Activated naive CD8-positive, alpha-beta T cell treated with anti-CD3 and anti-CD28 coated beads, Interleukin-2, amount 10 ng/mL, durations not matched to agents 7 days and 5 days (primary cell): ENCODE results near the gene CDK2AP2. TPM values are rescaled to one million over a fixed set of nuclear protein-coding genes. Genes with fewer than 3 reads are reported as not detected.
"Not testable (repeated sequence)": the region's sequence is repeated elsewhere in the genome, so short reads cannot be mapped to it uniquely, and the experiment has no call there.

Experiments
- ATAC-seq: fragments of 150-1000 bp; cut with Tn5 transposase; one replicate; pipeline ENCODE4 v1.10.0; 2021; ENCODE audit warnings: low read depth, moderate library complexity
- POLR2A ChIA-PET: fragments of 350-600 bp; sonication (Branson Sonifier 250); formaldehyde crosslinking; loops from one replicate; lab custom pipeline; 2021; ENCODE audit warnings: antibody characterized with exemption; lab: Charles Lee
- DNase-seq: peaks from one replicate; pipeline ENCODE4 v3.0.0; 2021
- H3K27ac Mint-ChIP-seq: one replicate; pipeline ENCODE4 v1.8.0; 2022; ENCODE audit warnings: mild to moderate bottlenecking, mixed read lengths
- H3K27me3 Mint-ChIP-seq: one replicate; pipeline ENCODE4 v1.8.0; 2022; ENCODE audit warnings: mild to moderate bottlenecking, moderate library complexity, mixed read lengths
- H3K36me3 Mint-ChIP-seq: one replicate; pipeline ENCODE4 v1.8.0; 2021; ENCODE audit warnings: mild to moderate bottlenecking, mixed read lengths
- H3K4me1 Mint-ChIP-seq: one replicate; pipeline ENCODE4 v1.8.0; 2021; ENCODE audit warnings: mixed read lengths
- H3K4me3 Mint-ChIP-seq: one replicate; pipeline ENCODE4 v1.8.0; 2022; ENCODE audit warnings: mild to moderate bottlenecking, moderate library complexity, mixed read lengths
- H3K9me3 Mint-ChIP-seq: one replicate; pipeline ENCODE4 v1.8.0; 2021; ENCODE audit warnings: mixed read lengths
- total RNA-seq, 2 experiments: library from RNA; stranded (reverse); gene quantifications; one replicate each; pipeline ENCODE4 v1.2.3, GENCODE V29; 2021

Gene CDK2AP2
- total RNA-seq, 2 experiments from 2014 or later = 94.6 to 101 TPM

DNA sequence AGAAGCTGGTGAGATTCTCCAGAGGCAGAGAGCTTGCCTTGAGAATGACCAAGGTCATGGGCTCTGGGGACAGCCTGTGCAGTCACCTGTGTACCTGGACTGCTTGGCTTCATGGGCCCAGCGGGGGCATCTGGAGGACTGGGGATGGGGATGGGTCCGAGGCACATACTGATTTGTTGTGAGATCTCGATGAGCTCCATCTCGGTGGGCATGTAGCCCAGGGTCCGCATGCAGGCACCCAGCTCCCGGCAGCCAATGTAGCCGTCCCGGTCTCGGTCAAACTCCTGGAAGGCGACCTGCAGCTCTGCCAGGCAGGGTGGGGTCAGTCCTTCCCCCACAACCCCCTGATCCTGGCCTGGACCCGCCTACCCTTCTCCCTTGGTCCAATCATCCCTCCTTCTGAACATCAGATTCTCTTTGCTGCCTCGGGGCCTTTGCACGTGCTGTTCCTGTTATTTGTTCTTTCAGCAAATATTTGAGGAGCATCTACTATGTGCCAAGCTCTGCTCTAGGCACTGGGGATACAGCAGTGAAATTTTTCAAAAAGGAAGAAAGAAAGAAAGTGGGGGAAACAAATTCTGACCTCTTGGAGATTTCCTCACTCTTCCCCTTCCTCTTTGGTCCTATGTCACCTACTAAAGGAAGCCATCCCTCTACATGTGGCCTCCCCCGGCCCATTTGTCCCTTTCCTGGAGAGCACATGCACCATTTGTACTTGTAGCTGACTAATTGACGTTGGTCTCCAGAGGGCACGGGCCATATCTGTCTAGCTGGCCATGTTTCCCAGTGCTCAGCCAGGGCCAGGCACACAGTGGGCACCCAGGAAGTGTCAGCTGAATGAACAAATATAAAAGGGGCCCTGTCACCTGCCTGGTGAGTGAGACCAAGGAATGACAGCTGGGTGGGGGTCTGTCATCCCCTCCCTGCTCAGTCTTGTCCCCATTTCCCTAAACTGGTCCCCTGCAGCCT lies 13.2 kb upstream of the CDK2AP2 start:
- no peak overlapping the region for H3K4me3 Mint-ChIP-seq
- H3K27me3 Mint-ChIP-seq = no peaks in the 10 kb centered on the region
- ATAC-seq (no peak), DNase-seq (no peak)
- no peaks in the 10 kb centered on the region for H3K9me3 Mint-ChIP-seq
- no peak overlapping the region for H3K27ac Mint-ChIP-seq
- no peaks in the 10 kb centered on the region for H3K4me1 Mint-ChIP-seq
- POLR2A ChIA-PET = no interaction called here
- H3K36me3 Mint-ChIP-seq = no peaks in the 10 kb centered on the region

DNA sequence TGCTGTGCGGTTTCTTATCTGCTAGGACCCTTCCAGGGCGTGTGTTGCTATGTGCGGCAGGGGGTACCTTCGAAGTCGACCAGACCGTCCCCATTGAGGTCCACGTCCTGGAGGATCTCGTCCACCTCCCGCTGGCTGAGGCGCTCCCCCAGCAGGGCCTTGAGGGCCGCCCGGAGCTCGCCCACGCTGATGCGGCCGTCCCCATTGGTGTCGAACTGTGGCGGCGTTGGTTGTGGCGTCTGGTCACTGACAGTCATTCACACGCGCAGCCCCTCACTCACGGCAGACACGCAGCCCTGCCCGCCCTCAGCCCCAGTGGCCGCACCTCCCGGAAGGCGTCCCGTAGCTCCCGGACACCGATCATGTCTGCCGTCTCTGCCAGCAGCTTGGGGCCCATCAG lies 11.8 kb upstream of the CDK2AP2 start:
- H3K36me3 Mint-ChIP-seq = no peaks in the 10 kb centered on the region
- no peak for ATAC-seq
- H3K9me3 Mint-ChIP-seq = no peaks in the 10 kb centered on the region
- H3K4me3 Mint-ChIP-seq = no peak overlapping the region
- H3K27me3 Mint-ChIP-seq = peaks cover 9% of the 10 kb centered on the region
- no peaks in the 10 kb centered on the region for H3K4me1 Mint-ChIP-seq
- POLR2A ChIA-PET = no interaction called here
- no peak overlapping the region for H3K27ac Mint-ChIP-seq
- no peak for DNase-seq

DNA sequence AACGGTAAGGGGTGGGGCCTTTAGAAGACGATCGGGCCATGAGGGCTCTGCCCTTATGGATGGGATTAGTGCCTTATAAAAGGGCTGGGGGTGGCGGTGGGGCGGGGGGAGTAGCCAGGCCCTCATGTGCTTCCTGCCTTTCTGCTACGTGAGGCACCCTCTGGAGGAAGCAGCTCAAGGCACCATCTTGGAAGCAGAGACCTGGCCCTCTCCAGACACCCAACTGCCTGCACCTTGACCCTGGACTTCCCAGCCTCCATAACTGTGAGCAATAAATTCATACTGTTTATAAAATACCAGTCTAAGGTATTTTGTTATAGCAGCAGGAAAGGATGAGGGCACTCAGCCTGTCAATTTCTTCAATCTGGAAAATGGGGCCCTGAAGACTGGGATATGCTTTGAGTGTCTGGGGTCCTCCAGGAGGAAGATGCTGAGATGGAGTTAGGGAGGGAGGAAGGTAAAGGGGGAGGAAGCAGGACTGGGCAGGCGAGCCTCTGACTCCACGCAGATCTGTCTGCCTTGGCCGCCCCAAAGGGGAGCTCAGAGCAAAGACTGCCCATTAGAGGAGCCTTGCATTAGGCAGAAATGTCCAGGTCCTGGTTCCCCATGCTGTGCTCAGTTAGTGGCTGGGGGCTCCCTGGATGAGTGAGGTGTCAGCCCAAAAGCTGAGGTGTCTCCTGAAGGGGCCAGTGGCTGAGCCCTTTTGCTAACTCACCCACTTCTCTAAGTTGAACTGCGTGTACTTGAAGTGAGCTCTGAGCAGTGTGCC lies 10.0 kb upstream of the CDK2AP2 start:
- DNase-seq = no peak
- POLR2A ChIA-PET = no interaction called here
- Mint-ChIP-seq H3K4me3 (no peak overlapping the region), H3K9me3 (no peaks in the 10 kb centered on the region), H3K27ac (no peak overlapping the region), H3K27me3 (peaks cover 17% of the 10 kb centered on the region), H3K4me1 (no peaks in the 10 kb centered on the region), H3K36me3 (no peaks in the 10 kb centered on the region)
- no peak for ATAC-seq

DNA sequence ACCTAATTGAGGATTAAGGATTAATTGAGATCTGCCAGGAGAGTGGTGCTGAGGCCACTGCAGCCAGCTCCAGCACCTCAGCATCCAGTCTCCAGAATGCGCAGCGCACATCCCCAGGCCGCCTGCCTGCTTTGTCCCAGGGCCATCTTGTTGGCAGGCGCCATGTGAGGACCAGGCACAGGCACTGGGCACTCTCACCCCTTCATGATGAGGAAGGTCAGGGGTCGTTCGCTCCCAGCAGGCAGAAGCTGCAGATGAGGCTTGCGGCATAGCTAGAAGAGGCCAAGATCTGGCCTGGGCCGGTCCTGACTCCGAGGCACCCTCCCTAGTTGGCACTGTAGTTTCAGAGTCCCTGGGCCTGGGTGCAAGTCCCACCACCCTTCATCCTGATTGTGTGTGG lies 8.8 kb upstream of the CDK2AP2 start:
- H3K27me3 Mint-ChIP-seq = peaks cover 17% of the 10 kb centered on the region
- no peak for DNase-seq
- no peaks in the 10 kb centered on the region for H3K4me1 Mint-ChIP-seq
- POLR2A ChIA-PET = no interaction called here
- no peaks in the 10 kb centered on the region for H3K9me3 Mint-ChIP-seq
- ATAC-seq = no peak
- no peaks in the 10 kb centered on the region for H3K36me3 Mint-ChIP-seq
- H3K27ac Mint-ChIP-seq = no peak overlapping the region
- no peak overlapping the region for H3K4me3 Mint-ChIP-seq

DNA sequence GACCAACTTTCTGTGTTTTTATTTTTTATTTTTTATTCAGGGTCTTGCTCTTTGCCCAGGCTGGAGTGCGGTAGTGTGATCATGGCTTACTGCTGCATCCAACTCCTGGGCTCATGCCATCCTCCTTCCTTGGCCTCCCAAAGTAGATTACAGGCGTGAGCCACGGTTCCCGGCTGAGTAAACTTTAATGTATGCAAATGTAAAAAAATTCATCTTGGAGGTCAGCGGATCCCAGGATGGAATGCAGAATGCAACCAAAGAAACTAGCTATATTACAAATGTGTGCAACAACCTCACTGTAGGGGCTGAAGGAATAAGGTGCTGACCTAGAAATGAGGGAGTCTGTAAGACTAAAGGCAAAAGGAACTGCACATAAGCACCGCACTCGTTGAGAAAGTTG lies 6.2 kb upstream of the CDK2AP2 start:
- peaks cover 5% of the 10 kb centered on the region for H3K4me1 Mint-ChIP-seq
- H3K4me3 Mint-ChIP-seq = no peak overlapping the region
- no peak for ATAC-seq
- POLR2A ChIA-PET = no interaction called here
- peaks cover 31% of the 10 kb centered on the region for H3K27me3 Mint-ChIP-seq
- no peak overlapping the region for H3K27ac Mint-ChIP-seq
- no peaks in the 10 kb centered on the region for H3K36me3 Mint-ChIP-seq
- DNase-seq = no peak
- no peaks in the 10 kb centered on the region for H3K9me3 Mint-ChIP-seq

DNA sequence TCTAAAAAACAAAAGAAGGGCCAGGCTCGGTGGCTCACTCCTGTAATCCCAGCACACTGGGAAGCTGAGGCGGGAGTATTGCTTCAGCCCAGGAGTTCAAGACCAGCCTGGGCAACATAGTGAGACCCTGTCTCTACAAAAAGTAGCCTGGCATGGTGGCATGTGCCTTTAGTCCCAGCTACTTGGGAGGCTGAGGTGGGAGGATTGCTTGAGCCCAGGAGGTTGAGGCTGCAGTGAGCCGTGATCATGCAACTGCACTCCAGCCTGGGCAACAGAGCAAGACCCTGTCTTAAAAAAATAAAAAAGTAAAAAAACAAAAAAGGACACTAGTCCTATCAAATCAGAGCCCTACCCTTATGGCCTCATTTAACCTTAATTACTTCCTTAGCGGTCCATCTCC lies 3.6 kb upstream of the CDK2AP2 start:
- H3K36me3 Mint-ChIP-seq, H3K27ac Mint-ChIP-seq, ATAC-seq: not testable (repeated sequence)

DNA sequence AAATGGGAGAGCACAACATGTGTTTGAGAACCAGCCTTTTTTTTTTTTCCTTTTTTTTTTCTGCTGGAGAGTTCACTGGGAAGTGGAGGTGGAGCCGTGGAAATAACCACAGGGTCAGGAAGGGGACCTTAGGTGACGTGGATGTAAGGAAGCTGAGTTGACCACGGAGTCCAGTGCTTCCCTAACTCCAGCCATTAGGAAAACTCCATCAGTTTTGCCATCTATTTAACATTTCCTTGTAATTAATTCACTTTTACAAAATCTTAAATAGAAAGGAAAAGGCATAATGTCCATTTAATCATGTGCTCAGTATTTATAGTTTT lies 2.0 kb upstream of the CDK2AP2 start:
- DNase-seq (no peak), ATAC-seq (no peak)
- no peak overlapping the region for H3K27ac Mint-ChIP-seq
- no peak overlapping the region for H3K4me3 Mint-ChIP-seq
- H3K27me3 Mint-ChIP-seq = peaks cover 23% of the 10 kb centered on the region
- H3K9me3 Mint-ChIP-seq = no peaks in the 10 kb centered on the region
- peaks cover 23% of the 10 kb centered on the region for H3K4me1 Mint-ChIP-seq
- peaks cover 5% of the 10 kb centered on the region for H3K36me3 Mint-ChIP-seq
- POLR2A ChIA-PET = no interaction called here

More for the DNA sequence above, 3.6 kb upstream of the CDK2AP2 start:
- Mint-ChIP-seq H3K27me3 (peaks cover 31% of the 10 kb centered on the region), H3K4me1 (peaks cover 15% of the 10 kb centered on the region)
- H3K4me3 Mint-ChIP-seq, POLR2A ChIA-PET, H3K9me3 Mint-ChIP-seq, DNase-seq: not testable (repeated sequence)

DNA sequence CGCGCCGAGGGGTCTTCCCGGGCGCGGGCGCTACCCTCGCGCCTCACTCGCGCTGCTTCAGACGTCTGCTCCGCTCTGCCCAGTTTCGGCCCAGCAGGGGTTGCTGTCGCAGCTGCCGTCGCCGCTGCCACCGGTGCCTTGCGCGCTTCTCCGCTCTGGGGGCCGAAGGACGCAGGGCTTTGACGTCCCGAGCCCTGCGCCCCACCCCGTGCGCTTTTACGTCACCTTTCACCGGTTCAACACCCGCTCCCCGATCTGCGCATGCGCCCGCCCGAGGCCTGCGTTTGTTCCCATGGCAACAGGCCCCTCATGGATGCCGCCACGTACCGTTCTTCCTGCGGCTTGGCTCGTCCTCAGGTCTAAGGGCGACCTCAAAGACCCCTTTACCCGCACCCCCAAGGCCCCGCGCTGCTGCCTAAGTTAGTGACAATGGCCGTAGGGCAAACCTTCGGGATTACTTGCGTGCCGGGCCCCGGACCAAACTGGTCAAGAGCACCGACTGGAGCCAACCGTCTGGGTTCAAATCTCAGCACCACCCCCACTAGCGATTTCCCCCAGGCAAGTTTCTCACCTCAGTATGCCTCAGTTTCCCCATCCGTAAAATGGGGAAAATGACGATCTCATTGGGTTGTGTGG lies 642 bp upstream of the CDK2AP2 start:
- peaks cover 14% of the 10 kb centered on the region for H3K27me3 Mint-ChIP-seq

DNA sequence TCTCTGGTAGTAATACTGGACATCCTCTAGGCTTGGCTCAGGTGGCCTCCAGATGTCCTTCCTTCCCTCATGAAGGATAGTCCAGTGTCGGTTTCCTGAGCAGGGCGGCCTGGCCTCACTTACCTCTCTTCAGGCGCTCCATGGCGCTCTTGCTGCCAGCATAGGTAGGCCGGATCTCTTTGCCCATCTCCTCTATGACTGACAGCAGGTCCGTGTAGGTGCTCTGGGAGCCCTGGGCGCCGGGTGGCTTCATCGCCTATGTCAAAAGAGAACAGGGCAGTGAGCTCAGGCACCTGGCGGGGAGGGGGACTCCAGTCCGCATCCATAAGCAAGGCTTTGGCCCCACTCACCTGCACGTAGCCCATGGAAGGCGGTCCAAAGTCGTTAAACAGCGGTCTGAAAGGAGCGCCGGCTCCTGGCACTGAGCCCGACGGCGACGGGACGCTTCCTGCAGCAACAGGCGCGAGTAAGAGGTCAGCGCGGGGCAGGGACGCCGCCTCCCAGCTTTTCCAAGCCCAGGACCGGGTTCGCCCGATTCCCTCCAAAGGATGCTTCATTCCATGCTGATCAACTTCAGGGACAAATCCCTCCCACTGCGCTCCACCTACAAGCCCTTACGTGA lies 609 bp downstream of the CDK2AP2 start:
- peaks cover 14% of the 10 kb centered on the region for H3K27me3 Mint-ChIP-seq
- no peaks in the 10 kb centered on the region for H3K9me3 Mint-ChIP-seq
- POLR2A ChIA-PET = interaction anchor here (0.9 to 1.6 kb wide), 8 partner anchors 24 to 116 kb away, joined by 3 to 9 read pairs (median 4); partner anchors contain the start of genes AIP, PPP1CA, PTPRCAP and RPS6KB2
- H3K4me3 Mint-ChIP-seq = peak overlapping the region; percentile 93
- H3K36me3 Mint-ChIP-seq = peaks cover 9% of the 10 kb centered on the region
- no peak for ATAC-seq
- H3K27ac Mint-ChIP-seq = peak overlapping the region; percentile 94
- DNase-seq = no peak
- peaks cover 33% of the 10 kb centered on the region for H3K4me1 Mint-ChIP-seq

More for the DNA sequence above, 642 bp upstream of the CDK2AP2 start:
- H3K4me1 Mint-ChIP-seq = peaks cover 24% of the 10 kb centered on the region
- H3K4me3 Mint-ChIP-seq = peak overlapping the region; percentile 93
- ATAC-seq (peak; percentile 41), DNase-seq (peak; percentile 99)
- H3K27ac Mint-ChIP-seq = peak overlapping the region; percentile 85
- POLR2A ChIA-PET = interaction anchor here (1.0 to 1.6 kb wide), 5 partner anchors 25 to 117 kb away, joined by 4 to 9 read pairs (median 5); partner anchors contain the start of genes AIP, PPP1CA, RPS6KB2 and TBC1D10C
- no peaks in the 10 kb centered on the region for H3K9me3 Mint-ChIP-seq
- peaks cover 5% of the 10 kb centered on the region for H3K36me3 Mint-ChIP-seq

DNA sequence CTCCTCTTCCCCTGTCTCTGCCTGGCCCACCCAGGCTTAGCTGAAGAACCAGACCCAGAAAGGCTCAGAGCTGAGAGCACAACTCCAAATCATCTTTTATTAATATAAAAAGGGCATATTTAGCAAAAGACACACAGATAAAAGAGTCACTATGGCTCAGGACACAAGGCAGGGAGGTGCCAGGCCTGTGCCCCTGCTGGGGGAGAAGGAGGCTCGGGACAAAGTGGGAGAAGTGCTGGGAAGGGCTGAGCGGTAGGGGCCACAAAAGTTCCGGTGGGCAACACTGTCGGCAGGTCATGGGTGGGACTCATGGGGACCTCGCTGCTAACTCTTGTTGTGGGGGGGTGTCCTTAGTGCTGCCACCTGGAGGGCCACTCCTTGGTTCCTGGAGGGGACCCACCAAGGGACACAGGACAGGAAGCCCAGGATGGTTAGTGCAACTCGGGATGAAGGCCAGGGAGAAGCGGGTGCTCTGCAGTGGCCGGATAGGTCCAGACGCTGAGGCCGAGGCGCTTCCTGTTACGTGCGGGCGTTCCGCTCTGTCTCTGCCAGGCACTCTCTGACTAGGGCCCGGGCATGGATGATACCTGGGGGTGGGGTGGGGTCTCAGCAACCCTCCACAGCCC lies 1.4 kb downstream of the CDK2AP2 start:
- no peaks in the 10 kb centered on the region for H3K9me3 Mint-ChIP-seq
- peaks cover 12% of the 10 kb centered on the region for H3K27me3 Mint-ChIP-seq

DNA sequence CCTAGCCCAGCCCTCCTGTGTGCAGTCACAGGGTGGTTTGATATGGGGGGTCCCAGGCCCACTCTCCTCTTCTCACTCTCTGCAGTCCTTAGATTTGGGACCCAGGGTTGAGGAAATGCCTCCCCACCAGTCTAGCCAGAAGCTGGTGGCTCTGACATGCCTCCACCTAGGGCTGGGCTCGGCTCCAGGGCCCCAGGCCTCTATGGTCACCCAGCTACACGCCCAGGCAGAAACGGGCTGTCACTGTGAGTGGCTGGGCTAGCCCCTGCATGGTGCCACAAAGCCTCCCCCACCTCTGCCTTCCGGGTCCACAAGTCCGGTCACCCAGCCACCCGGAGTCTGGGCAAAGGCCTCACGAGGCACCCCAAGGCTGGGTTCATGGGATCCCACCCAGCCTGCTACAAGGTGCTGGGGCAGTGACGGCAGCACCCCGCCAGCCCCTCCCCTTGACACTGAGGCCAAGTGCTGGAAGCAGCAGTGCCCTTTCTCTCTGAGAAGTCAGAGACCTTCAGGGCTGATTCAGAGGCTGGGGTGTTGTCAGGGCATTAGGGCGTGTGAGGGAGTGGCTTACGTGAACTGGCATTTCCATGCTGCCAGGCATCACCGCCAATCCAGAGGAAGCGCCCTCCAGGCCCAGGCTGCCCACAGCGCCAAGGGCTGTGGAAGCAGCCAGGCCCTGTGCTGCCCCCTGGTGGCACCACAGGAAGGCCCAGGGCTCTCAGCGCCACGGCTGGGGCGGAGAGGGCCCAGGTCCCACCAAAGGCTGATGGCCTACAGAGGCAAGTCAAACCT lies 2.2 kb downstream of the CDK2AP2 start:
- POLR2A ChIA-PET = interaction anchor here (0.8 to 4.7 kb wide), 14 partner anchors 14 to 265 kb away, joined by 3 to 39 read pairs (median 5); partner anchors contain the start of genes AIP, PPP1CA, PTPRCAP and TBC1D10C
- H3K4me3 Mint-ChIP-seq = peak overlapping the region; percentile 93
- peaks cover 37% of the 10 kb centered on the region for H3K4me1 Mint-ChIP-seq
- no peaks in the 10 kb centered on the region for H3K9me3 Mint-ChIP-seq
- H3K27me3 Mint-ChIP-seq = peaks cover 5% of the 10 kb centered on the region
- peak; percentile 94 for DNase-seq
- ATAC-seq = peak; percentile 40
- H3K27ac Mint-ChIP-seq = peak overlapping the region; percentile 94
- H3K36me3 Mint-ChIP-seq = peaks cover 15% of the 10 kb centered on the region

More for the DNA sequence above, 1.4 kb downstream of the CDK2AP2 start:
- Mint-ChIP-seq H3K27ac (peak overlapping the region; percentile 94), H3K4me1 (peaks cover 33% of the 10 kb centered on the region), H3K4me3 (peak overlapping the region; percentile 93), H3K36me3 (peaks cover 9% of the 10 kb centered on the region)
- DNase-seq (no peak), ATAC-seq (no peak)
- POLR2A ChIA-PET = interaction anchor here (1.1 to 2.8 kb wide), 6 partner anchors 69 to 115 kb away, joined by 4 to 39 read pairs (median 9); partner anchors contain the start of genes PPP1CA, PTPRCAP and TBC1D10C
